B cell (primary cell): ENCODE measurements around the gene RPL19. TPM values are rescaled to one million over a fixed set of nuclear protein-coding genes. Genes with fewer than 3 reads are reported as not detected.

ENCODE experiments used
- ATAC-seq: fragments of 200-7000 bp; cut with Tn5 transposase; one replicate; pipeline ENCODE4 v1.10.0; 2021; ENCODE audit warnings: low read depth, mild to moderate bottlenecking, moderate number of reproducible peaks, moderate library complexity
- CTCF ChIA-PET: fragments of 350-600 bp; sonication (Branson Sonifier 250); formaldehyde crosslinking; loops from one replicate; lab custom pipeline; 2021; ENCODE audit warnings: antibody characterized with exemption, inconsistent platforms; lab: Charles Lee
- POLR2A ChIA-PET: fragments of 350-600 bp; sonication (Branson Sonifier 250); formaldehyde crosslinking; loops from one replicate; lab custom pipeline; 2021; ENCODE audit warnings: antibody characterized with exemption; lab: Charles Lee
- DNase-seq: peaks from one replicate; pipeline ENCODE4 v3.0.0; 2013
- H2AFZ ChIP-seq: 2 replicates; pipeline ENCODE4 v1.6.1; 2012; ENCODE audit warnings: mild to moderate bottlenecking, low read depth, low read length; ENCODE audit not compliant: insufficient read depth, poor library complexity, severe bottlenecking
- H3K27ac ChIP-seq, 2 donors: 1 replicate in 1 of 2; 2 replicates in 1 of 2; pipeline ENCODE4 v1.5.1; 2012 to 2013; ENCODE audit warnings: low read length in 2 of 2, mild to moderate bottlenecking in 2 of 2, moderate library complexity in 1 of 2
- H3K27me3 ChIP-seq, 4 experiments: fragments of 200-600 bp in 1 of 4; sonication (generic) in 1 of 4; replicated peaks in 1 of 4; 1 replicate in 2 of 4; 2 replicates in 2 of 4; pipeline versions ENCODE4 v1.6.1 to v1.7.0; 2013 to 2016; ENCODE audit warnings: low read length in 3 of 4, mild to moderate bottlenecking in 2 of 4, mixed read lengths in 1 of 4, moderate library complexity in 1 of 4; ENCODE audit not compliant: insufficient read depth in 4 of 4, control insufficient read depth in 3 of 4; ENCODE audit errors: control extremely low read depth in 1 of 4
- H3K36me3 ChIP-seq, 2 experiments: replicated peaks in 1 of 2; 1 replicate in 1 of 2; 2 replicates in 1 of 2; pipeline versions ENCODE4 v1.6.1 to v1.7.1; 2013; ENCODE audit warnings: low read length in 1 of 2; ENCODE audit not compliant: insufficient read depth in 2 of 2, control insufficient read depth in 1 of 2; ENCODE audit errors: control extremely low read depth in 1 of 2, extremely low read depth in 1 of 2
- H3K4me1 ChIP-seq, 2 donors: fragments of 200-600 bp in 1 of 2; sonication (generic) in 1 of 2; 1 replicate in 1 of 2; 2 replicates in 1 of 2; pipeline versions ENCODE4 v1.5.1 to v1.6.1; 2013 to 2017; ENCODE audit warnings: low read length in 2 of 2; ENCODE audit not compliant: control insufficient read depth in 2 of 2, insufficient read depth in 2 of 2
- H3K4me2 ChIP-seq: replicated peaks from 2 replicates; pipeline ENCODE3; 2012; ENCODE audit warnings: mild to moderate bottlenecking, low read depth, low read length; ENCODE audit not compliant: poor library complexity, severe bottlenecking
- H3K4me3 ChIP-seq, 5 experiments: fragments of 200-600 bp in 1 of 5; sonication (generic) in 1 of 5; 1 replicate in 3 of 5; 2 replicates in 2 of 5; pipeline versions ENCODE4 v1.5.1 to v1.7.0; 2011 to 2016; ENCODE audit warnings: low read length in 4 of 5, mild to moderate bottlenecking in 4 of 5, low read depth in 2 of 5, control low read depth in 1 of 5, moderate library complexity in 1 of 5; ENCODE audit not compliant: insufficient read depth in 1 of 5; ENCODE audit errors: control extremely low read depth in 1 of 5, extremely low read depth in 1 of 5
- H3K79me2 ChIP-seq: fragments of 200-600 bp; sonication (generic); one replicate; pipeline ENCODE4 v1.6.0; 2016; ENCODE audit warnings: low read length; ENCODE audit not compliant: control insufficient read depth, insufficient read depth
- H3K9ac ChIP-seq: fragments of 200-600 bp; sonication (generic); 2 replicates; pipeline ENCODE4 v1.6.1; 2017; ENCODE audit warnings: mild to moderate bottlenecking, low read length, moderate library complexity
- H3K9me3 ChIP-seq, 3 donors: one replicate each; pipeline versions ENCODE4 v1.6.1 to v1.7.1; 2013; ENCODE audit warnings: low read length in 2 of 3; ENCODE audit not compliant: control insufficient read depth in 2 of 3, insufficient read depth in 1 of 3; ENCODE audit errors: control extremely low read depth in 1 of 3
- H4K20me1 ChIP-seq: 2 replicates; pipeline ENCODE4 v1.6.0; 2012; ENCODE audit warnings: mild to moderate bottlenecking, low read length; ENCODE audit not compliant: insufficient read depth, control insufficient read depth, poor library complexity, severe bottlenecking
- H3K27ac Mint-ChIP-seq: one replicate; pipeline ENCODE4 v1.8.0; 2021; ENCODE audit warnings: mixed read lengths
- H3K27me3 Mint-ChIP-seq: one replicate; pipeline ENCODE4 v1.8.0; 2021; ENCODE audit warnings: mixed read lengths
- H3K4me1 Mint-ChIP-seq: one replicate; pipeline ENCODE4 v1.8.0; 2021; ENCODE audit warnings: mixed read lengths
- H3K4me3 Mint-ChIP-seq: one replicate; pipeline ENCODE4 v1.8.0; 2021; ENCODE audit warnings: mixed read lengths
- H3K9me3 Mint-ChIP-seq: one replicate; pipeline ENCODE4 v1.8.0; 2022; ENCODE audit warnings: mixed read lengths; ENCODE audit not compliant: insufficient read depth
- EZH2 ChIP-seq: IDR thresholded peaks from 2 replicates; pipeline ENCODE4 v1.6.1; 2012; ENCODE audit warnings: borderline replicate concordance, low read depth, mild to moderate bottlenecking, moderate library complexity, low read length; ENCODE audit not compliant: insufficient read depth, poor library complexity, severe bottlenecking
- WGBS: methylation state at CpG from one replicate; pipeline ENCODE4 v1.1.5; 2013; ENCODE audit warnings: missing lambda C conversion rate; ENCODE audit not compliant: insufficient coverage; 5-methylcytosine and 5-hydroxymethylcytosine counted together
- intact Hi-C: fragments of 100-400 bp; cut with micrococcal nuclease; formaldehyde crosslinking; loops from one replicate; pipeline ENCODE4 v1.10.0; 2022
- polyA plus RNA-seq: library from polyadenylated mRNA; depleted of rRNA; stranded (reverse); fragments of >200 nt; gene quantifications from 2 replicates; pipeline ENCODE4 v1.2.3, GENCODE V29; 2012
- total RNA-seq, 2 donors: library from RNA; stranded (reverse); fragments of 120-200 nt in 1 of 2; gene quantifications; 1 replicate in 1 of 2; 2 replicates in 1 of 2; pipeline versions ENCODE4 v1.2.3 to v1.2.4, GENCODE V29; 2013 to 2022
- TF ChIP-seq, protein P1 (sequence below): fragments of 200-600 bp; IDR thresholded peaks from one replicate; pipeline ENCODE4 v1.8.0; 2022; ENCODE audit warnings: antibody characterized with exemption, mild to moderate bottlenecking

The RPL19 gene
- total and polyA plus RNA-seq, 2 donors (not counting 1 experiment from before 2014, with no cell fraction given), result 3,041 to 3,233 TPM

DNA sequence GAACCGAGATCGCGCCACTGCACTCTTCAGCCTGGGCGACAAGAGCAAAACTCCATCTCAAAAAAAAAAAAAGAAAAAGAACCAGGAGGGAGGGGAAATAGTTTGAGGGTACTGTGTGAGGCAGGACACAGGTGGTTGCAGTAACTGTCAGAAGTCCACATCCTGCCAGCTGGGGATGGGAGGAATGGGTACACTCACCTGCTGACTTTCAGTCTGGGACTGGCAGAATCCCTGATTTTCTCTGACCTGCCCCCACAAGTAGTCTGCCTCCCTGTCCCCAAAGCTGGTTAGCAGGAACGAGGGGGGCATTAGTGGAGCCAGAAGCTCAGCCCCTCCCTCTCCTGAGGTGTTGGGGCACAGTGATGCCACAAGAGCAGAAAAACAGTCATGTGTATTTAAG lies 27.0 kb upstream of the RPL19 start:
- intact Hi-C loops, result no loop called here
- no peak for TF ChIP-seq EZH2
- TF ChIP-seq, protein P1, sequence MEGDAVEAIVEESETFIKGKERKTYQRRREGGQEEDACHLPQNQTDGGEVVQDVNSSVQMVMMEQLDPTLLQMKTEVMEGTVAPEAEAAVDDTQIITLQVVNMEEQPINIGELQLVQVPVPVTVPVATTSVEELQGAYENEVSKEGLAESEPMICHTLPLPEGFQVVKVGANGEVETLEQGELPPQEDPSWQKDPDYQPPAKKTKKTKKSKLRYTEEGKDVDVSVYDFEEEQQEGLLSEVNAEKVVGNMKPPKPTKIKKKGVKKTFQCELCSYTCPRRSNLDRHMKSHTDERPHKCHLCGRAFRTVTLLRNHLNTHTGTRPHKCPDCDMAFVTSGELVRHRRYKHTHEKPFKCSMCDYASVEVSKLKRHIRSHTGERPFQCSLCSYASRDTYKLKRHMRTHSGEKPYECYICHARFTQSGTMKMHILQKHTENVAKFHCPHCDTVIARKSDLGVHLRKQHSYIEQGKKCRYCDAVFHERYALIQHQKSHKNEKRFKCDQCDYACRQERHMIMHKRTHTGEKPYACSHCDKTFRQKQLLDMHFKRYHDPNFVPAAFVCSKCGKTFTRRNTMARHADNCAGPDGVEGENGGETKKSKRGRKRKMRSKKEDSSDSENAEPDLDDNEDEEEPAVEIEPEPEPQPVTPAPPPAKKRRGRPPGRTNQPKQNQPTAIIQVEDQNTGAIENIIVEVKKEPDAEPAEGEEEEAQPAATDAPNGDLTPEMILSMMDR, result no peak
- H3K27ac Mint-ChIP-seq, result no peak overlapping the region
- Histone ChIP-seq H3K4me1 (peaks cover under 1 to 7% of the 10 kb centered on the region in 2 donors), H3K27me3 (peaks cover 0 to 37% (median 12%) of the 10 kb centered on the region in 4 experiments), H3K9ac (no peak overlapping the region), H4K20me1 (no peaks in the 10 kb centered on the region), H2AFZ (no peak overlapping the region), H3K4me3 (no peak overlapping the region), H3K9me3 (peaks cover 0 to 2% (median 0%) of the 10 kb centered on the region in 3 donors), H3K4me2 (no peak overlapping the region), H3K27ac (no peak overlapping the region), H3K36me3 (no peaks in the 10 kb centered on the region), H3K79me2 (no peaks in the 10 kb centered on the region)
- peaks cover 27% of the 10 kb centered on the region for H3K27me3 Mint-ChIP-seq
- ChIA-PET CTCF (interaction anchor here (0.8 to 5.6 kb wide), 5 partner anchors 8 to 190 kb away, joined by 3 to 97 read pairs (median 33); partner anchors contain the start of genes ARL5C, PLXDC1 and RPL19), POLR2A (interaction anchor here (0.5 to 0.6 kb wide), 2 partner anchors 497 to 1814 kb away, joined by 4 read pairs; no protein-coding TSS in a partner anchor)
- DNase-seq (no peak), ATAC-seq (no peak)
- WGBS, result 0% methylated on average over 1 of the region's 5 CpGs
- H3K9me3 Mint-ChIP-seq, result no peaks in the 10 kb centered on the region
- peaks cover 8% of the 10 kb centered on the region for H3K4me1 Mint-ChIP-seq
- H3K4me3 Mint-ChIP-seq, result no peak overlapping the region

DNA sequence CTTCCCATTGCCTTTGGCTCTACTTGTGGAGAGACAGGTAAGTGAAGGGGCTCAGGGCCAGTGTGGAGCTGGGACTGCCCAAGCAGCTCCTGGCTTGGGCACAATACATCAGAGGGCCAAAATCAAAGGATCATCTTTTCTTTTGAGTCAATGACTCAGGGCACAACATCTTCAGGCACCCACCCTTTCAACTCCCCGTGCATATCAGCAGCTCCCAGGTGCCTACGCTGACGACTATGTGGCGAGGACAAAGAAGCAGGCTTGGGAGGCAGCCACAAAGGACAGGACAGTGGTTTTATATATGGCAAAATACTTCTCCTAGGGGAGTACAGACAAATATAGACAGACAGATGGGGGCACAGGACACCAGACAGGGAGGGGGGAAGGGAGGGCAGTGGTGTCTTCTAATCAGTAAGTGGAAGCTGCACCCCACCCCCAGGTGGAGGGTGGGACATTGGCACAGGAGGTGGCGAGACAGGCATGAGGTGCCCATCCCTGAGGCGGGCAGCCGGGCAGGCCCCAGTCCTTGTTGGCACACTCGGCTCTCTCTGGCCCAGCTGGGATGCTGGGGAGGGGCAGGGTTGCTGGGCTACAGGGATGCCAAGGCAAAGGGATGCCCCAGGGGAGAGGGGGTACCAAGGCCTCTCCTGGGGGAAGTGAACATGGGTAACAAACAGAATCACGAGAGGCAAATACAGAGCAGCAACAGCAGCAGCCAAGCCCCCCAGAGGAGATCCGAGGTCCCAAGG lies 26.4 kb upstream of the RPL19 start:
- 26% methylated on average over 6 of the region's 10 CpGs for WGBS
- ChIA-PET POLR2A (interaction anchor here (0.5 to 0.6 kb wide), 2 partner anchors 498 to 1814 kb away, joined by 4 read pairs; no protein-coding TSS in a partner anchor), CTCF (interaction anchor here (0.6 to 5.6 kb wide), 12 partner anchors 9 to 293 kb away, joined by 3 to 97 read pairs (median 8); partner anchors contain the start of genes ARL5C, PLXDC1 and RPL19)
- no peak overlapping the region for H3K27ac Mint-ChIP-seq
- Histone ChIP-seq H3K36me3 (no peaks in the 10 kb centered on the region), H3K4me2 (no peak overlapping the region), H3K4me1 (peaks cover 0 to 7% of the 10 kb centered on the region in 2 donors), H3K27ac (no peak overlapping the region), H2AFZ (no peak overlapping the region), H3K9me3 (peaks cover 0 to under 1% (median 0%) of the 10 kb centered on the region in 3 donors), H3K4me3 (no peak overlapping the region), H3K9ac (no peak overlapping the region), H3K79me2 (no peaks in the 10 kb centered on the region), H3K27me3 (peaks cover 0 to 37% (median 12%) of the 10 kb centered on the region in 4 experiments), H4K20me1 (no peaks in the 10 kb centered on the region)
- no peaks in the 10 kb centered on the region for H3K9me3 Mint-ChIP-seq
- H3K27me3 Mint-ChIP-seq, result peaks cover 27% of the 10 kb centered on the region
- ATAC-seq (no peak), DNase-seq (no peak)
- H3K4me1 Mint-ChIP-seq, result peaks cover 8% of the 10 kb centered on the region
- intact Hi-C loops, result no loop called here
- TF ChIP-seq EZH2, result no peak
- TF ChIP-seq, protein P1, result no peak
- no peak overlapping the region for H3K4me3 Mint-ChIP-seq
